ENCODE results near the gene PACRG.

The PACRG gene

DNA sequence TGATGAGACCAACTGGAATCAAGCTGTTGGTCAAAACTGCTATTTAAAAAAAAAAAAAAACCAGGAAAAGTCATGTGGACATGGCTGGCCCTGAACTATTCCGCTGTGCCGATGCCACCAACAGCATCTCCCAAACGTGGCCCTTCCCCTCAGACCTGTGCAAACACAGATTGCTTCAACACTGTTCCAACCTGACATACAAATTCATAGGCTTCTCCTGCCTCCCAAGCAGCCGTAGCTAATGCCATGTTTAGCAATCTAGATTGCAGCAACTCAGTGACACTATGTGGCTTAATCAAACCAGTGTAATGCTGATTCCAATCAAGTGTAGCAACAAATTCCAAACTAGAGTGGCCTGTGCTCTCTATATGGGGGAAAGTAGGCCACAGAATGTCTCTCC lies 16.4 kb upstream of the PACRG start:
- DNase-seq = no peak

DNA sequence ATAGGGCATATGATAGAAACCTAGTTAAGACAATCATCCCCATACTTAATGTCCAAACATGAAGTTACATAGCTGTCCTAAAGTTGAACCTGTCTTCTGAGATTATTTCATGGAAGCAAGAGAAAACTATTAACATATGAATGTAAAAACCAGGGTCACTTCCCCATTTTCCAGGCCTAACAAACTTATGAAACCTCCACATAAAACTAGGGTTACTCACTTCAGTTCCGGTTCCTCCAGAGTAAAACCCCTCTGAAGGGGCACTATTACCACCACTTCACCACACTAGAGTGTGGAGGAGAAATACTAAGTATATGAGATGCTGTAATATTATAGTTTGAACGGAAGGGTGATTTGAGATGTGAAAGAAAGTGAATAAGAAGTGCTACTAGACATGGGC lies 15.1 kb upstream of the PACRG start:
- no peak for DNase-seq

- DNase-seq = no peak
These were observed 13.6 kb upstream of the PACRG start for GRCh38 chr6:162713974-162714780.

GRCh38 chr6:162715601-162716000 lies 12.2 kb upstream of the PACRG start:
- DNase-seq = no peak

- DNase-seq = no peak
These were observed 8.2 kb upstream of the PACRG start for GRCh38 chr6:162719528-162719927.

GRCh38 chr6:162721404-162721687 lies 6.4 kb upstream of the PACRG start:
- no peak for DNase-seq

DNA sequence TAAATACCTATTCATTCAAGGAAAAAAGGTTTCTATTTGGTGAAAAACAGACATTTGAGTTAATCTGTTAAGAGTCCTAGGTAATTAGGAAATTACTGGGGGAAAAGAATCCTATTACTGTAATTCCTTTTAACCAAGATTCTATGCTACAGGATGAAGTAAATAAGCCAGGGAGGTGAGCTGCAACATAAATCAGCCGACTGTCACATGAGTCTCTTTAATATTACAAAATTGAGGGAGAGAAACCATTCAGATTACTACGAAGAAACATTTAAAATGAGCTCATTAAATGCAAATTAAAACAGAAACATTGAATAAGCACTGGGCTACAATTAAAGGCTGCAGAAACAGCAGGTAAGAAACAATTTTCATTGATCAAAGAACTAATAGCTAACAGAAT lies 5.5 kb upstream of the PACRG start:
- DNase-seq = no peak

GRCh38 chr6:162722633-162723032 lies 5.1 kb upstream of the PACRG start:
- no peak for DNase-seq

- no peak for DNase-seq
These were observed 840 bp upstream of the PACRG start for GRCh38 chr6:162726947-162727321.

- DNase-seq = no peak
These were observed 423 bp downstream of the PACRG start for GRCh38 chr6:162728197-162728596.

GRCh38 chr6:162728706-162729105 lies 932 bp downstream of the PACRG start:
- no peak for DNase-seq

GRCh38 chr6:162730502-162730901 lies 2.7 kb downstream of the PACRG start:
- no peak for DNase-seq

GRCh38 chr6:162733489-162733888 lies 5.7 kb downstream of the PACRG start:
- no peak for DNase-seq

DNA sequence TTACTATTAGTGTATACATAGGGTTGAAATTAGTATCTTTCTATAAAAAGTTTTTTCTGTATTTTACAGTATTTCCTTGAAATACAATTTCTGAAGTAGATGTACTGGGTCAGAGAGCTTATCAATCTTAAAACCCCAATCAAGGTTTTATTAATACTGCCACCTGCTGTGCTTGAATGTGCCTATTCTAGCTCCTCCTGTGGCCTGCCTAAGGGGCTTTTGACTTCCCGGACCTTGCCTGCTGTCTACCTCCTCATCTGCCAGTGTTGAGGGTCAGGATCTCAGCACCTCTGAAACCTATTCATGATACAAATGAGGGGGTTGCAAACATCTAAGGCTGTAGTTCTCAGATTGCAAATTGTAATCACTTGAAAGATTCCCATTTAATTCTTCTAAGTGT lies 9.2 kb downstream of the PACRG start:
- no peak for DNase-seq

DNA sequence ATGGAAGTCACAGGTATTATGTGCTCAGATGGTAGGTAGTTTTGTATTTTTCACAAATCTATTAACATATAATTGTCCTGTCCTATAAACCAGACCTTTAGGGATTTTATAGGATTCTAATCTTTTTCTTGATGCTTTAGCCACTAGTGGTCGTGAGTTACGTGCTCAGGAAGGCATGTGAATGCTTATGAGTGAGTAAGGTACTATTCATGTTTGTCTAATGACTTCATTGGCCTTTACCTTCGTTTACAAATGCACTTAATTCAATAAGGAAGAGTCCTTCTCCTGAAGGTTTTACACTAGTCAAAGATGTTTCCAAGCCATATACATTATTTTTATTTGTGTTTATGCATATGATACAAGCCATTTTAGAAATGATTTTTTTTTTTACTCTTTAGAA lies 23.0 kb downstream of the PACRG start:
- DNase-seq = no peak

- no peak for DNase-seq
These were observed 23.6 kb downstream of the PACRG start for GRCh38 chr6:162751211-162751859.

DNA sequence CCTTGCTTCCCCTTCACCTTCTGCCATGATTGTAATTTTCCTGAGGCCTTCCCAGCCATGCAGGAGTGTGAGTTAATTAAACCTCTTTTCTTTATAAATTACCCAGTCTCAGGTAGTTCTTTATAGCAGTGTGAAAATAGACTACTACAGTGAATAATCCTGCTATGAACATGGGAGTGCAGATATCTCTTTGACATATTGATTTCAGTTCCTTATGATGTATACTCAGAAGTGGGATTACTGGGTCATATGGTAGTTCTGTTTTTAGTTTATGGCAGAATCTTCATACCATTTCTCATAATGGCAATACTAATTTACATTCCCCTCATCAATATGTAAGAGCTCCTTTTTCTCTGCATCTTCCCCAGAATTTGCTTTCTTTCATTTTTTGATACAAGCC lies 26.0 kb downstream of the PACRG start:
- no peak for DNase-seq

DNA sequence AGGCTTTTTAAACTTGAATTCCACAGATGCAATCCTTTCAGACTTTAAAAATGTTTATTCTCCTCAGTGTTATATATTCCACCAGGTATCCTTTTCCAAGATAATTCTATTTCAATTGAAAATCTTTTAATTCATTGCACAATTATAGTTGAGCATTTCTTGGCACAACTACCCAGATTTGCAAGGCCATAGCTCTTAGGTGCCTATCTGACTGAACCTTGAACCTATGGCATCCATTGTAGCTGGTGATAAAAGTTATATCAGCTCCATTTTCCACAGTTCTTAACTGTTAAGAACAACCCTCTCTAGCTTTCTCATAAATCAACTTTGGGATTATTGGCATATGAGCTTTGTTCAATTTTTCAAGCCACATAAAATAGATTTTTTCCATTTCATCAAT lies 42.4 kb downstream of the PACRG start:
- DNase-seq = no peak

DNA sequence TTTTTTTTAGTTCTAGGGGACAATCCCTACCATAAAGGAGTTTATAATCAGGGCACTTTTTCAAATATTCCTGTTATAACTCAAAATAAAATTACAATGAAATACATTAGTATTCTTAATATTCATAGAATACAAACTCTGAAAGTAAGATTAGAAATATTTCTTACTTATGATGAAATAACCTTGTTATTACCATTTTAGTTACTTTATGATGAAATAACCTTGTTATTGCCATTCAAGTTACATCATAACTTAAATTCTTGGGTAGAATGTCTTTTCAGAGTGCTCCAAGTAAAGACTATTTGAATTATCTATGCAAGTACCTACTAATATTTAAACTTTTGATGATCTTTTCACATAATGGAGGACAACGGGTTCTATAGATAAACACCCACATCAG lies 43.2 kb downstream of the PACRG start:
- DNase-seq = no peak

GRCh38 chr6:162772466-162772865 lies 44.7 kb downstream of the PACRG start:
- DNase-seq = no peak

- no peak for DNase-seq
These were observed 46.2 kb downstream of the PACRG start for GRCh38 chr6:162773996-162774395.

GRCh38 chr6:162777091-162777490 lies 49.3 kb downstream of the PACRG start:
- no peak for DNase-seq

DNA sequence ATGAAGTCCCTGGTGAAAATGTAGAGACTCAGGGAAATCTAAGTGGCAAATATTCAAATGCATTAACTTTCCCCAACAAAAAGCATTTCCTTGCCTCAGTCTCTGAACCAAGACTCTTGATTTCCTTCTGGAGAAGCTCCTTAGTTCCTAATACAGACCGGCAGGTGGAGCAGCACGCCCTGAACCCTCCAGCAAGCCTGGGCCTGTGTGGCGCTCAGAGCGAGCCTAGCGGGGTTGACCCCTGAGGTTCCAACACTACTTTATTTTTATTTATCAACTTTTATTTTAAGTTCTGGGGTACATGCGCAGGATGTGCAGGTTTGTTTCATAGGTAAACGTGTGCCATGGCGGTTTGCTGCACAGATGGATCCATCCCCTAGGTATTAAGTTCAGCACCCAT lies 50.8 kb downstream of the PACRG start:
- DNase-seq = no peak

GRCh38 chr6:162785632-162786242 lies 58.0 kb downstream of the PACRG start:
- no peak for DNase-seq

Measured in NCI-H2081 treated with DMSO at 0.1 percent for 48 hours (cell line).